Vagina (tissue), 2 donors: ENCODE results near the gene COMMD8. TPM values are rescaled to one million over a fixed set of nuclear protein-coding genes. Genes with fewer than 3 reads are reported as not detected.

Experiments used
- DNase-seq, 2 donors: peaks; one replicate each; pipeline ENCODE4 v3.0.0-alpha.2; 2017; ENCODE audit errors: extremely low spot score in 2 of 2
- H3K27ac ChIP-seq: fragments of 200-600 bp; sonication (generic); one replicate; pipeline ENCODE4 v1.5.1; 2019
- H3K27me3 ChIP-seq: fragments of 200-600 bp; sonication (generic); one replicate; pipeline ENCODE4 v1.5.1; 2019
- H3K36me3 ChIP-seq, 2 donors: fragments of 200-600 bp; sonication (generic); one replicate each; pipeline ENCODE4 v1.5.1; 2017 to 2019
- H3K4me1 ChIP-seq: fragments of 200-600 bp; sonication (generic); one replicate; pipeline ENCODE4 v1.5.1; 2019
- H3K4me3 ChIP-seq, 2 donors: fragments of 200-600 bp; sonication (generic); 1 replicate in 1 of 2; 2 replicates in 1 of 2; pipeline ENCODE4 v1.5.1; 2016 to 2019
- H3K9me3 ChIP-seq: fragments of 200-600 bp; sonication (generic); one replicate; pipeline ENCODE4 v1.5.1; 2019
- POLR2A ChIP-seq, 2 donors: fragments of 450-650 bp; IDR thresholded peaks; one replicate each; pipeline ENCODE4 v1.6.1; 2017; ENCODE audit warnings: antibody characterized with exemption in 2 of 2, mild to moderate bottlenecking in 2 of 2, moderate library complexity in 2 of 2
- POLR2AphosphoS5 ChIP-seq, 2 donors: sonication (generic); formaldehyde crosslinking; IDR thresholded peaks; one replicate each; pipeline ENCODE4 v1.9.0; 2017; ENCODE audit warnings: antibody characterized with exemption in 2 of 2, mild to moderate bottlenecking in 2 of 2, low read depth in 1 of 2; ENCODE audit not compliant: insufficient read depth in 1 of 2
- intact Hi-C: fragments of 100-400 bp; cut with DNase I; formaldehyde crosslinking; loops from one replicate; pipeline ENCODE4 v1.15.1; 2023
- total RNA-seq: library from RNA; depleted of rRNA; stranded (reverse); fragments of >200 nt; gene quantifications from one replicate; pipeline ENCODE4 v1.2.3, GENCODE V29; 2016
- TF ChIP-seq, protein P1 (sequence below), 3 experiments: fragments of 450-650 bp in 2 of 3; fragments of 200-600 bp in 1 of 3; sonication (generic) in 1 of 3; IDR thresholded peaks; one replicate each; pipeline ENCODE4 v1.5.1; 2017 to 2019; ENCODE audit warnings: antibody characterized with exemption in 3 of 3, mild to moderate bottlenecking in 2 of 3, moderate library complexity in 2 of 3

Gene COMMD8
- total RNA-seq, 1 donor from 2014 or later, result 8.8 TPM

DNA sequence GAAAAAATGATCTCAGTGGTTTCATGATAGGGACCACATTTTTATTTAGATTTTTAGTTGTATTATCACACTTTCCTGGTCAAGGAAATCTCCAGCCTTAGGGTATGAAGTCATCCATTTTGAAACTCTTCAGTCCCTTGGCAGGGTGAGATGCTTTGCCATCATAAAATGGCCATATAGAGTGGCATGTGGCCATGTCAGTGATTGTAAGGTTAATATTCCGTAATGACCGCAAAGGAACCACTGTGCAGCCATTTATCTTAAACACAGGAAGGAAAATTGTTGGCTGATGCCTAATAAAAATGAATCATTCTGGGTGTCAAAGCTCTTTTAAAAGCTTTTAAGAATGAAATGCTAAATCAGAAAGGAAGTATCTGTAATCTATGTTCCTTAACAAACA is 35.6 kb downstream of the COMMD8 start:
- H3K27ac ChIP-seq, result no peak overlapping the region
- H3K9me3 ChIP-seq, result no peaks in the 10 kb centered on the region
- no peaks in the 10 kb centered on the region for H3K4me1 ChIP-seq
- no peaks in the 10 kb centered on the region for H3K36me3 ChIP-seq
- DNase-seq, result no peak
- intact Hi-C loops, result no loop called here
- TF ChIP-seq, protein P1, sequence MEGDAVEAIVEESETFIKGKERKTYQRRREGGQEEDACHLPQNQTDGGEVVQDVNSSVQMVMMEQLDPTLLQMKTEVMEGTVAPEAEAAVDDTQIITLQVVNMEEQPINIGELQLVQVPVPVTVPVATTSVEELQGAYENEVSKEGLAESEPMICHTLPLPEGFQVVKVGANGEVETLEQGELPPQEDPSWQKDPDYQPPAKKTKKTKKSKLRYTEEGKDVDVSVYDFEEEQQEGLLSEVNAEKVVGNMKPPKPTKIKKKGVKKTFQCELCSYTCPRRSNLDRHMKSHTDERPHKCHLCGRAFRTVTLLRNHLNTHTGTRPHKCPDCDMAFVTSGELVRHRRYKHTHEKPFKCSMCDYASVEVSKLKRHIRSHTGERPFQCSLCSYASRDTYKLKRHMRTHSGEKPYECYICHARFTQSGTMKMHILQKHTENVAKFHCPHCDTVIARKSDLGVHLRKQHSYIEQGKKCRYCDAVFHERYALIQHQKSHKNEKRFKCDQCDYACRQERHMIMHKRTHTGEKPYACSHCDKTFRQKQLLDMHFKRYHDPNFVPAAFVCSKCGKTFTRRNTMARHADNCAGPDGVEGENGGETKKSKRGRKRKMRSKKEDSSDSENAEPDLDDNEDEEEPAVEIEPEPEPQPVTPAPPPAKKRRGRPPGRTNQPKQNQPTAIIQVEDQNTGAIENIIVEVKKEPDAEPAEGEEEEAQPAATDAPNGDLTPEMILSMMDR (IDR thresholded peaks at IDR 0.05), result no peak
- TF ChIP-seq POLR2AphosphoS5 (IDR thresholded peaks at IDR 0.05; ENCODE audit: insufficient read depth in 1 of 2, low read depth in 1 of 2) (no peak), POLR2A (IDR thresholded peaks at IDR 0.05) (no peak)
- H3K27me3 ChIP-seq, result no peaks in the 10 kb centered on the region
- no peak overlapping the region for H3K4me3 ChIP-seq

DNA sequence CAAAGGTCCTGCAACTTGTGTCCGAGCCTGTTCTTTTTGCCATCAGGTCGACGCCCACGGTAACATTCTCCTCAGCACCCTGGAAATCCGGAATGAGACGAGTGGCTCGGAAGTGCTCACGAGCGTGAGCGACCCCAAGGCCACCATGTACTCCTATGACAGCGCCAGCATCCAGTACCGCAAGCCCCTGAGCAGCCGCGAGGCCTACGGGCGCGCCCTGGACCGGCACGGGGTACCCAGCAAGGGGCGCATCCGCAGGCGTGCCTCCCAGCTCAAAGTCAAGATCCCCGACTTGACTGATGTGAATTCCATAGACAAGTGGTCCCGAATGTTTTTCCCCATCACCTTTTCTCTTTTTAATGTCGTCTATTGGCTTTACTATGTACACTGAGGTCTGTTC is 37.9 kb downstream of the COMMD8 start:
- Histone ChIP-seq H3K27ac (no peak overlapping the region), H3K4me3 (no peak overlapping the region), H3K4me1 (no peaks in the 10 kb centered on the region), H3K27me3 (no peaks in the 10 kb centered on the region), H3K9me3 (no peaks in the 10 kb centered on the region), H3K36me3 (no peaks in the 10 kb centered on the region)
- intact Hi-C loops, result no loop called here
- TF ChIP-seq POLR2AphosphoS5 (IDR thresholded peaks at IDR 0.05; ENCODE audit: insufficient read depth in 1 of 2, low read depth in 1 of 2) (no peak), POLR2A (IDR thresholded peaks at IDR 0.05) (no peak)
- TF ChIP-seq, protein P1 (IDR thresholded peaks at IDR 0.05), result no peak
- DNase-seq, result no peak

DNA sequence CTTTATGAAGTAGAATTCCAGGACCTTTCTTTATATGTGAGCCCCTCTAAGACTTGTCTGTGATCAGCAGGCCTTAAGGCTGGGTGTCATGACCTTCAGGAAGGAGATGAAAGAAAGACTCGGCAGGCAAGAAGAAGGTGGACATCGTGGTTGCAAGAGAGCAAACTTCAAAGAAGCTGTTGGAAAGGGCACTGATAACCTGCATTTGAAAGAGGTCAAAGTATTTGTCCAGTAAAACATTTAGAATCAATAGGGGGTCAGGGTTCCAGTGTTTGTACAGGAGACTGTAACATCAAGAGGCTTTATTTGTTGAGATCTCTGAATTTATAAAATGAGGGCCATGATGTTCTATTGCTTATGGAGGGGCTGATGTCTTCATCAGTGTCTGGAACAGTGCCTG is 44.2 kb downstream of the COMMD8 start:
- intact Hi-C loops, result no loop called here
- TF ChIP-seq POLR2A (IDR thresholded peaks at IDR 0.05), result no peak
- TF ChIP-seq POLR2AphosphoS5 (IDR thresholded peaks at IDR 0.05; ENCODE audit: insufficient read depth in 1 of 2, low read depth in 1 of 2), result no peak
- no peak overlapping the region for H3K4me3 ChIP-seq
- H3K36me3 ChIP-seq, result no peaks in the 10 kb centered on the region
- DNase-seq, result no peak
- H3K9me3 ChIP-seq, result no peaks in the 10 kb centered on the region
- no peak overlapping the region for H3K27ac ChIP-seq
- no peaks in the 10 kb centered on the region for H3K4me1 ChIP-seq
- no peaks in the 10 kb centered on the region for H3K27me3 ChIP-seq

DNA sequence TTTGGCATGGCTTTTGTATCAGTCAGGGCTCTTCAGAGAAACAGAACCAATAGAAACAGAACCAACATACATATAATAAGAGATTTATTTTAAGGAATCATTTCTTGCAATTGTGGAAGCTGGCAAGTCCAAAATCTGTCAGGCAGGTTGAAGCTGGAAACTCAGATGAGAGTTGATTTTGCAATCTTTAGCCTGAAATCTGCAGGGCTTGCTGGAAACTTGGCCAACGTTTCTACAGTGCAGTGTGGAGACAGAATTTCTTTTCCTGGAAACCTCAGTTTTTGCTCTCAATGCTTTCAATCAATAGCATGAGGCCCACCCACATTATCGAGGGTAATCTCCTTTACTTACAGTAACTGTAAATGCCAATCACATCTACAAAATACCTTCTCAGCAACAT is 45.4 kb downstream of the COMMD8 start:
- no peak for DNase-seq
- Histone ChIP-seq H3K9me3 (no peaks in the 10 kb centered on the region), H3K36me3 (no peaks in the 10 kb centered on the region), H3K27ac (no peak overlapping the region), H3K4me1 (no peaks in the 10 kb centered on the region), H3K4me3 (no peak overlapping the region), H3K27me3 (no peaks in the 10 kb centered on the region)
- TF ChIP-seq, protein P1 (IDR thresholded peaks at IDR 0.05), result no peak
- TF ChIP-seq POLR2AphosphoS5 (IDR thresholded peaks at IDR 0.05; ENCODE audit: insufficient read depth in 1 of 2, low read depth in 1 of 2) (no peak), POLR2A (IDR thresholded peaks at IDR 0.05) (no peak)
- intact Hi-C loops, result no loop called here

DNA sequence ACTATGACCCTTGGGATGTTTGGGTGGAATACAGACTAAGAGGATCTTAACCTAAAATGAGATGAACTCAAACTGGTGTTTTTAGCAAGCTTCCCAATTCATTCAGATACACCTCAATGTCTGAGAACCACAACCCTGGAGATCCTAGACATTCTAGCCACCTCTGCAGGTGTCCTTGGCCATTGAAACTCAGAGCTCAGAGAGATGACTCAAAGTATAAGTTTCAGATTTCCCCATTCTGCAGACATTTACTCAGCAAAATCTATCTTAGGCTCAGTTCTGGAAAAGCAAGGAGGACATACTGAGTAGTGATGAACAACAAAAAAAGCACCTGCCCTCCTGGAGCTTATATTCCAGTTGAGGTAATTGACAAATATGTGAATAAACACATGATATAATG is 47.8 kb downstream of the COMMD8 start:
- H3K36me3 ChIP-seq, result no peaks in the 10 kb centered on the region
- intact Hi-C loops, result no loop called here

More for the DNA sequence above, 47.8 kb downstream of the COMMD8 start:
- Histone ChIP-seq H3K4me1 (no peaks in the 10 kb centered on the region), H3K9me3 (no peaks in the 10 kb centered on the region), H3K27me3 (no peaks in the 10 kb centered on the region), H3K4me3 (no peak overlapping the region), H3K27ac (no peak overlapping the region)
- TF ChIP-seq POLR2A (IDR thresholded peaks at IDR 0.05), result no peak
- no peak for TF ChIP-seq POLR2AphosphoS5 (IDR thresholded peaks at IDR 0.05; ENCODE audit: insufficient read depth in 1 of 2, low read depth in 1 of 2)
- TF ChIP-seq, protein P1 (IDR thresholded peaks at IDR 0.05), result no peak
- no peak for DNase-seq
